Dermis microvascular lymphatic vessel endothelial cell (primary cell): ENCODE data around the gene CAMK2A. TPM values are rescaled to one million over a fixed set of nuclear protein-coding genes. Genes with fewer than 3 reads are reported as not detected.

Experiments
- DNase-seq, 2 donors: peaks; one replicate each; pipeline versions ENCODE4 v3.0.0 to v3.0.0-alpha.2; 2010; ENCODE audit warnings: low read depth in 2 of 2
- total RNA-seq: library from RNA; depleted of rRNA; stranded (reverse); fragments of >200 nt; gene quantifications from 2 replicates; pipeline ENCODE4 v1.2.1, GENCODE V29; 2014

CAMK2A gene
- total RNA-seq, 1 donor from 2014 or later = not detected

DNA sequence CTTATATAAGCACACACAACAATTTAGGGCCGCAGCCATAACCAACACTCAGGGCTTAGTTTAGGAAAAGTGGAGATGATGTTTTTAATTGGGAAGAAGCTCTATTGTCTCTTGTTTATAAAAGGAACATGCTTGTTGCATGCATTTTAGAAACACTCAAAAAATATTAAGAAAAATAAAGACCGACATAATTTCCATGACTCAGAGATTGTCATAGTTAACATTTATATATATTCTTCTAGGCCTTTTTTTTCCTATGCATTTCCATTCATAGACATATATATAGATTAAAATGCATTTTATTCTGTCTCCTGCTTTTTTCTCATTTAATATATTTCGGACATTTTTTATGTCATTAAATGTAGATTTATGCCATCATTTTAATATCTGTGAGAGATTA is 26.7 kb upstream of the CAMK2A start:
- DNase-seq = no peak

DNA sequence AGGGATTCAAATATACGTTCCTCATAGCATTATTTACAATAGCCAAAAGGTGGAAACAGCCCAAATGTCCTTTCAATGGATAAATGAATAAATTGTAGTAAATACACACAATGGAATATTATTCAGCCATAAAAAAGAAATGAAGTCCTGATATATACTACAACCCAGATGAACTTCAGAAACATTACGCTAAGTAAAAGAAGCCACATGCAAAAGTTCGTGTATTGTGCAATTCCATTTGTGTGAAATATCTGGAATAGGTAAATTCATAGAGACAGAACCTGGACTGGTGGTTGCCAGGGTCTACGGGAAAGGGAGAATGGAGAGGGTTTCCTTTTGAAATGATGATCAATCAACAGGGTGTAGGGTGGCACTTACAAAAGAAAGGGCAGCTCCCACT is 25.7 kb upstream of the CAMK2A start:
- DNase-seq = no peak

DNA sequence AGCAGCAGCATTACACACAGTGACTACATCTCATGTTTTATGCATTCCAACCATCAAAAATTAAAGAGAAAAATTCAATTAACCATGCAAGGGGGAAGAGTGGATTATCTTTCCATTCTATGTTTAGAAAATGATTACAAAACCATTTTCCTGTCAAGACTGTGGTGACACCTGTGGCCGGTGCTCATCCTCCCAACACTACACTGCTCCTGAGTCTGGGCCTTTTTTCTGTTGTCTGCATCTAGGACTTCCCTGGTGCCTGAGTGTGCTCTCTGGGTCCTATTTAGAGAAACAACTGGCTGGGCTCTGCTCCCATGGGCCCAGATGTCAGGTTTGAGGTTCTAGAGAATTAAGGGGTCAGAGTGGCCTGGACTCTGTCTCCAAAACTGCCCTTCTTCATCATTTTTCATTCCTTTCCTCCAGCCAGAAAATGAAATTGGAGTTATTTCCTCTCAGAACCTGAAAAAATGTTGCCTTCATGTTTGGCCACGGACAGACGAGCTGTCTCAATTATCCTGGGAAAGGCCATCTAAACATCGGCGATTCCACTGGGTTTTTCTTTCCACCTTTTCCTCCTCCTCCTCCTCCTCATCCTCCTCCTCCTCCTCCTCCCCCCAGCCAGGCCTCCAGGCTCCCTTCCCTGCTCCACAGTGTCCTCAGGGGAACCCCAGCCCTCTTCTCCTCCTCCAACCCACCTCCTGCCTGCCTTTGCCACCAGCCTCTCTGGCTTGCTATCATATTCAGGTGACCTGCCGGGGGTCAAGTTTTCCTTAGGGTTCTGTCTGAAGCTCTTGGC is 24.5 kb upstream of the CAMK2A start:
- DNase-seq = no peak

DNA sequence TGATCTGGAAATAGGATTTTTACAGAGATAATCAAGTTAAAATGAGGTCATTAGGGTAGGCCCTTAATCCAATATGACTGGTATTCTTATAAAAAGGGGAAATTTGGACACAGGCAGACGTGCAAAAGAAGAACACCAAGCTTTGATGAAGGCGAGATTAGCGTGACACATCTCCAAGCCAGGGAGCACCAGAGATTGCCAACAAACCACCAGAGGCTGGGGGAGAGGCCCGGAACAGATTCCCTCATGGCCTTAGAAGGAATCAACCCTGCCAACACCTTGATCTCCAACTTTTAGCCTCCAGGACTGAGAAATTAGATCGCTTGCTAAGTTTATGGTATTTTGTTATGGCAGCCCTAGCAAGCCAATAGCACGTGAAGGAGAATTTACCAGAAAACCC is 23.9 kb upstream of the CAMK2A start:
- no peak for DNase-seq

DNA sequence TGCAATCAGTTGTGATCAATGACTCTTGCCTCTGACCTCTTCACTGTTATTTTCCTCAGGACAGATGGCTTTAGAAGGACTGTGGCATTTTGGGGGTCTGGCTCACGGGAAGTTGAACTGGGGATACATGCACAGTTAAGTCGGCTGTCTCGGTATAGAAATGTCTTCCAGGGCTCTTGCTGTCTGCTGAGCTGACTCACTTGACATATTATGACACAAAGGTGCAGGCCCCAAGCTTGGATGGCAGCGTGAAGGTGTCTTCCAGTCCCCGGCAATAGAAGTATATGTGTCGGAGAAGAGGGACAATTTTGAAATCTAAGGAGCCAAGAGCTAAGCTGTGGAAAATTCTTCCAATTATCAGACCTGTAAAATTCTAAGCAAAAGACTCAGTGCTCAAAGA is 22.9 kb upstream of the CAMK2A start:
- DNase-seq = no peak

DNA sequence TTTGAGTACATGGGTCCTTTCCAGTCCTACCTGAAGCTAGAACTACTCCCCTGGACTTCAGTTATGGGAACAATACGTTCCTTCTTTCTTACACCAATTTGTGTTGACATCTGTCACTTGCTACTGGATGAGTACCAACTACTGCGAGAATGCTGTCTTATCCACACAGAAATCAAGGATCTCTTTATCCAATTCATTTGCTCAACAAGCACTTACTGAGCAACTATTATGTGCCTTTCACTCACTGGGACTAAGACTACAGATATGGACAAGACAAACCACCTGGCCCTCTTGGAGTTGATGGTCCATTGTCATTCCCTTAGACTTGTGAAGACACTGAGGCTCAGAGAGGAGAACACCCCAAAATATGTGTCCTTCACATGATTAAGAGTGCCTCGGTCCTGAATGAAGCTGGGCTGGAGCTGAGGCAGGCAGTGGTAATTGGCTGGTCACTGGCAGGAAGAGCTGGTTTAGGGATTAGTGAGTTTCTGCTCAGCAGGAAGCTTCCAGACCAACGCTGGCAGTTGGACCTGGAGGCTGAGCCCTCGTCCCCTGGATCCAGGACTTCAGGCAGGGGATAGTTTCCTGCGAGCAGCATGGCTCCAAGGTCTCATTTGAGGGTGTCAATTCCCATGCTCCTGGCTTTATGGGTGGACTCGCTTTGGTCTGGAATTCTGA is 21.6 kb upstream of the CAMK2A start:
- no peak for DNase-seq

DNA sequence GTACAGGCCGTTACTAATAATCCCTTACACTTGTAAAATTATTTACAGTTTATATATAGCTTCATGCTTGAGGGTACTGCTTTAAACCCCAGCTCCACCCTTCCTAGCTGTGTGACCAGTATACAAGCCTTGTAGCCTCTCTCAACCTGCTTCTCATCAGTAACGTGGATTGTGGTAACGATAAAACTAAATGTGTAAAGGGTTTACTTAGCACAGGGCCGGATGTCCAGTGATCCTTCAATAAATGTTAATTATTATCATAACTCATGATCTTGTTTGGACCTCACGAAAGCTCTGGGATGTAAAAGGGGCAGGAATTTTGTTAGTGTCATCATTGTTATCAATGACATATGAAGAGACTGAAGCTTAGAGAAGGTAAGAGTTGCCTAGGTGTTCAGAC is 20.7 kb upstream of the CAMK2A start:
- DNase-seq = no peak

DNA sequence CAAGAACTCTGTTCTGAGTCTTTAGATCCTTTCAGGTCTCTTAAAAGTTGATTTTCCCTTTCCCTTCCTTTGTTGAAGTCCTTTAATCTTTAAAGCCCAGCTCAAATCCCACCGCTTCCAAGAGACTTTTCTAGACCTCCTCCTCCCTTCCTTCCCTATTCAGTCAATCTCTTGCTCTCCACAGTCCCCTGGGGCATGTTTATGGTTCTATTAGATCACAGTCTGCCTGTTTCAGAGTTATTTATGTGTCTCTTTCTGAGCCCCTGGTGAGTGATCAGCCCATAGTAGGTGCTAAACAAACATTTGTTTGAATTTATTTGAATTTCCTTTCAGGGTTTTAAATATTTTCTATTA is 20.3 kb upstream of the CAMK2A start:
- no peak for DNase-seq

DNA sequence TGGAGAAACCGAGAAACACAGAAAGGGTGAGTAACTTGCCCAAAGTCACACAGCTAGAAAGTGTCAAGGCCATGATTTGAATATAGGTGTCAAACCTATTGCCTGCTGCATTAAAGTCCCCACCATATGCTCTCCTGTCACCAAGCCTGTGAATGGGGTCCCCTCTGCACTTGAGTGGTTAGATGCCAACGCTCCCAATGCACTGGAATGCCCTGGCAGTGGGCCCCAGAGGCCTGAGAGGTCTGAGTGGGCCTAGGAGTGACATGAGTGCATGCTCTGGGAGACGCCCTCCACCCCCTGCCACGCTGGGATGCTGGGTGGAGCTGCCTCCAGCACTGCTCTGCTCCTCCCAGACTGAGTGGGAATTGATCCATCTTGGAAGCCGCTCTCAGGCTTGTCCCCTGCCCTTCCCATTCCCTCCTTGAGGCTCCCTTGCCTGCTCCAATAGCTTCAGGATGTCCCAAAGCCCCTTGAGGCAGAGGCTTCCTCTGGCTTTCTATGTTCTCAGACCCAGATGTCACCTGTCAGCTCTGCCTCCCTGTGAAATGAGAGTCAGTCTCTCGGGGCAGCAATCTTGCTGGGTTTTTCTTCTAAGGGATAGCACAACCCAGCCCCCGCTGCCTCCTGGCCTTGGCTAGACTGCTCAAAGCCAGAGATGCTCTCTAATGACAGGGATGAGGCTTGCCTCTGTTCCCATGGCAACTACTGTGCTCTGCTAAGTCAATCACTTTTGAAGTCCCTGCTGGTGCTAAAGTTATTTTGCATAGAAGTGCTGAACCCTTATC is 19.7 kb upstream of the CAMK2A start:
- no peak for DNase-seq

DNA sequence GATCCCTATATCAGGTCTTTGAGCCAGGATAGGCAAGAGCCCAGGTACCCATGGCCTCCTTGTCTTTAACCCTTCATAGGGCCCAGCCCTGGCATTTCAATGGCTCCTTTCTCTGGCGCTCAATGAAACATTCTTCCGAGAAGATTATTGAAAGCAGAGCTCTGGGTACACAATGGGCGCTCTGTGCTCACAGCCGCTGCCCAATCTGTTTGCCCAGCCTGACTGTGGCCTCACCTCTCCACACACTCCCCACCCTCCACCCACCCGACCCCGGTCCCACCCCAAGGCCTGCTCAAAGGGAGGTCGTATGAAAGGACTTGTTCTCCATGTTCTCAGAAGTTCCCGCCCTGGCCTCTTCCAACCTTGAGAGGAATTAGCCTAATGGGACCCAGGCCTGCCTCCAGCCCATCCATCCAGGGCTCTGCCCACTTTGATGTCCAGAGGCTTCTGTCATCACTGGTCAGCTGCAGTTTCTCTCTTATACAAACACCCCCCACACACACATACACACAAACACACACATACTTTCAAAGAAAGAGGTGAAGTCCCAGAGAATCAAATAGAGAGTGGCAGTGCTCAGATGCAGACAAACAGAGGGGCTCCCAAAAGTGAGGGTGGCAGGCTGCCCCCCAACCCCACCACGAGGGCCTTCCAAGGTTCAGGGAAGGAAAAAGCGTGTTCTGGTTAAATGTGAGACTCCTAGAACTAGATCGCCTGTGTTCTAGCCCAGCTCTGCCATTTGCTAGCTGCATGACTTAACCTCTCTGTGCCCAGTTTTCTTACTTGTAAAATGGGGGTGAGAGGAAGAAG is 18.2 kb upstream of the CAMK2A start:
- DNase-seq = no peak

DNA sequence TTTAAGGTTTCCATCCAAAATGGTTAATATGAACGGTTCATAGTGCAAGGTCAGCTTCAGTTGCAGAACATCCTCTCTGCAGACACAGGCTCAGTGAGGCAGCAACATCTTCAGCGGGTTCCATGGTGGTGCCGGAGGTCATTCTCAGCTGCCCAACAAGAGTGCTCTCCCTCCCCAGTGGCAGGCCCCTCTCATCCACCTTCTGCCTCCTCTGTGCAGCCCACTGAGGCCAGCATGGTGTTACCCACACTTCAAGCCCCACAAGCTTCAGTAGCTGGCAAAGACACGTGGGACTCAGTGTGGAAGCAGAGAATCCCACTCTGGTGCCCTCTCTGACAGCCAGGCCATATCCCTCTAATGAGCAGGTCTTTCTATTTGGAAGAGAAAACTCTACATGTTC is 17.2 kb upstream of the CAMK2A start:
- DNase-seq = no peak

DNA sequence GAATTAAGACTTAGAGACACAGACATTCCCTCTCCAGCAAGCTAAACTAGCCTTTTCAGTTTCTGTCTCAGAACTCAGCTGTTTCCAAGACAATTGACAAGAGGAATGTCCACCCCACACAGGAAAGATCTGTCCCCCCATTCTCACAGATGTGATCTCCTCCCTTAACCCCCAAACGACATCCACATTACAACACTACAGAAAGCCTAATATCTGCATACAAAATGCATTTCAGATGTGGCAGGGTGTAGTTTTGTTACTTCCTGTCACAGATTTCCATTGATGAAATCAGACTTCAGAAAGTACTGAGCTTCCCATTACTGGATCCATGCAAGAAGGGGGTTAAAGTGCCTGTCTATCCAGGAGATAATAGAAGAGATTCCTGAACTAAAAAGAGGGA is 16.0 kb upstream of the CAMK2A start:
- no peak for DNase-seq

DNA sequence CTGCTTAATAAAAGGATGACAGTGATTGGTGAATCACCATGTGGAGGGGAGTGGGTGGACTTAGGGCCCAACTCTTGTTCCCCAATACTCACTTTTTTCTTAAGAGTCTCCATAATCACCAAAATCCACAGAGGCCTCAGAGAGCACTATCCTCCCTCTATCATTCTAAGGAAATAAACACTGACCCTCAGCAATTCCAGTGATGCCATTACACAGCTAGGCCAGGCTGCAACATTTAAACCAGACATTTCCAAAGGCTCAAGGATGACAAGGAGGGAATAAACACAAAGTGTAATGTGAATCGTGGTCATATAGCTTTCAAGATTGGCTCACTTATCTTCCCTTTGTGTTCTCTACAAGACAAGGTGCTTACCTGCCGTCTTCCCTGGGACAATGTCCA is 15.5 kb upstream of the CAMK2A start:
- no peak for DNase-seq

DNA sequence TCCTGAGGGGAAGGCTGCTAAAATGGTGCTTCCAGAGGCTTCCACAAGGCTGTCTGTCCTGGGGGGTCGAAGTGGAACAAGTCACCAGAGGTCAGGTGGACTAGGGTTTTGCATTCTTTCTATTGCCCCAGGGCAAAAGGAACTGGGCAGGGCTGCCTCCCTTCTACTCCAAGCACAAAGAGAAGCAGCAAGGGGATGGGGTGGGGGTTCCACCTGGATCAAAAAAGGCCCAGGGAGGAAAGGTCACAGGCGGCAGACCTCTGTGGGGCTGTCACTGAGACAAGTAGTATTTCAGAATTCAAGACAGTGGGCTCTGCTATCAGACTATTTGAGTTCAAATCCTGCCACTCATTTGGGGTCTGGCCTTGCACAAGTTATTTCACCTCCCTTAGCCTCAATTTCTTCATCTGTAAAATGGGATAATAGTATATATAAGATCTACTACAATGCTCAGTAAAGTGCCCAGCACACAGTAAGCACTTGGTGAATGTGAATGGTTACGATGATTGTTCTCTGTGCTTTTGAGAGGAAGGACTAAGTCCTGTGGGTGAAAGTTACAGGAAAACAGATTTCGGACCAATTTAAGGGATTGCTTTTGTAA is 15.0 kb upstream of the CAMK2A start:
- no peak for DNase-seq

DNA sequence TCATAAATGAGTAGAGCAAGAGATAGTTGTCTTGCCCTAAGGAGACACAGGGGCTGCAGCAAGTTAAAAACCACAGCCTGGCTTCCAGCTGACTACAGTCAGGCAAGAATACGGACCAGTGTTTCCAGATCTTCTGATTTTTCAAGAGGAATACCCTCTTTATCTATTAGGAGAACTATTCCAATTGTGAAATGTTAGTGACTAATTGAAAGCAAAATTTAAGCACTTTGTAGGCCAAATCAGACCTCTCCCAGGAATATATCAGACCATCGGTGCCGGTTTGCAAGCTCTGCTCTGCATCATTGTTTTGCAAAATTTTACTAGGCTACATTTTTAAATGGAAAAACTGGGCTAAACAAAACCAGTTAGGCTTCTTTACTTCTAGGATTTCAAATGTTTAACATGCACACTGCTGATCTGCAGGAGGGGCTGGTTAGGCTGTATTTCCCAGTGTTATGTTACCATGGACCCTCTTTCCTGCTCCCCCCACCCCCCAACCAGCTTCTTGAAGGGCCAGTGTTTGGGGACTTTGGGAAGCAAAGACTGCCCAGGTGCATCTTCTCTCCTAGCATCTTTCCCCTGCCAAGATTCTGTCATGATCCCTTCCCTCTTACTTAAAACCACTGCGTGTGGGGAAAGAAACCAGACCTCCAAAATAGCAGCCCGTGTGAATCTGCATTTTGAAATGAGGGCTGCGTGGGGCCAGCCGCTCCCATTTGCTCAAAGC is 14.2 kb upstream of the CAMK2A start:
- DNase-seq = no peak

DNA sequence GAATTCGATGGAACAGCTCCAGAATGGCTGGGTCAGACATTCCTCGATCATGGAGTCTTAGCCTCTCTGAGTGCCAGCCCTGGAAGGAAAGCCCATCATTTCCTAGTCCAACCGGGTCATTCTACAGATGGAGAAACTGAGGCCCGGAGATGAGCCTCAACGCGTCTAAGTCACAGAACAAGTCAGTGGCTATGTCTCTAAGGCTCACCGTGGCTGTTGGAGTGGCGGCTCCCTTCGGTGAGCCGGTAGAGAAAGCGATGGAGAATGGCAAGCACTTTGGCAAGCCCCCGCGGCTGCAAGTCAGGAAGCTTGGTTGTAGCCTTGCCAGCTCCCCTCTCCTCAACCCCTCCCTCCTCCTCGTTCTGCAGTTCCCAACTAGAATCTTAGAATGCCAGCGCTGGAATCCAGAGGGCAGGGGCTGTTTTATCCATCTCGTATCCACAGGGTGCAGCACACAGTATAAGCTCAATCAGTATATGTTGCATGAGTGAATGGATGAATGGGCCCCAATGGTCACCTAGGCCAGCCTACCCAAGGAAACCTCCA is 13.6 kb upstream of the CAMK2A start:
- DNase-seq = no peak

DNA sequence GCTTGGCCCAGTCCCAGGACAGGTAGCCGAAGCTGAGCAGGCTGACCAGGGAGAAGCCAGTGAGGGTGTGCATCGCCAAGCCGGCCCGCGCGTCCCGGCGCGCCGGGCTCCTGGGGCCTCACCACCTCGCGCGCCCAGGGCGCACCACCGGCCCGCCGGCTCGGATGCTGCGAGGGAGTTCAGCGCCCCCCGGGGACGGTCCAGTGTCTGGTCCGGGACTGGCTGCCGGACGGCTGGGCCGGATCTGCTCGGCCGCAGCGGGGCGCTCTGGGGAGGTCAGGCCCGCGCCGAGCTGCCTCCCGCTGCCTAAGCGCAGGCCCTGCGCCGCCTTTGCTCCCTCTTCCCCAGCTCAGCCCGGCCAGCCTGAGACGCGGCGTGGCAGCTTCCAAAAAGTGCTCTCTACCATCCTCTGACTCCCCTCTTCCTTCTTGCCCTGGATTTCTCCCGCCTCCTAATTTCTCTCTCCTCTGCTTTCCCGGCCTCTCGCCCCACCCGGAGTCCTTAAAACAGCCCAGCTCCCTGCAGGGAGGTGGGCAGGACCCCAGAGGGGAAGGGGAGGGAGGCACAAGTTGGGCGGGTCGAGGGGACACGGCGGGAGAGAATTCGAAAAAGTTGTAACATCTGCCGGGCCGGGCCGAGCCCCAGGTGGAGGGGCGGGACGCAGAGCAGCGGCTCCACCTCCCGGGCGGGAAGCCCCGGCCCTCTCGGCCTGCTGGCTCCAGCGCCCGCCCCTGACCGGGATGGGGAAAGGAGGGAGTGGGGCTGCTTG is 12.9 kb upstream of the CAMK2A start, which contains the start of gene ARSI:
Gene ARSI (minus strand): TSS at position 605 of the 769 bp plus-strand sequence. CDS start 532 bp downstream, at position 73.
- DNase-seq = peak in 1 of 2 donors; percentile 15

DNA sequence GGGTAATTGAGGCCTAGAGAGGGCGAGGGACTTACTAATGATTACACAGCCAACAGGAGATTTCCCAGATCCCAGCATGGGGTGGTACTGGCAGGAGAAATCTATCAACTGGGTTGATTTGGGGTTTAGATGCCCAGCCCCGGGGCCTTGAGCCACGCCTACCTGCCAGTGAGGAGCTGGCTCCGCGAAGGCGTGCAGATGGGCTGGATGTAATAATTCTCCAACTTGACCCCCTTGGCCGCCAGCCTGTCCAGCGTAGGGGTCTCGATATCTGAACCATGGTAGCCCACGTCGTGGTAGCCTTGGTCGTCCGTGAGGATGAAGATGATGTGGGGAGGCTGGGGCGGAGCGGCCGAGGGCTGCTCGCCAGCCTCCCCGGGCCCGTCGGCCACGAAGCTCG is 12.3 kb upstream of the CAMK2A start:
- DNase-seq = no peak

DNA sequence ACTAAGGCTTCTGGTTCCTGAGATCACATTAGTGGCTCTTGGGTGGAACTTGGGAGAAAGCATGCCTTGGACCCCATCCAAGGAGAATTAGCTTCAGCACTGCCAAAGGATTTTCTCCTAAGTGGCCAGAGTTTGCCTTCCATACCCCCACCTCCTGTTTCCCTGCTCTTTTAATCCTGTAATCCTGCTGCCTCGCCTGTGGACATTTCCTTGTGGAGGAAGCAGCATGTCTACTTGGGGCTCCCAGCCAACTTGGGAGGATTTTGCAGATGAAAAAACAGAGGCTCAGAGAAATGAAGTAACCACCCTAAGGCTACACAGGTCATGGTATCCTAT is 11.6 kb upstream of the CAMK2A start:
- DNase-seq = no peak
